Esophagus muscularis mucosa (tissue), 4 donors: ENCODE results near the gene HPCA. TPM values are rescaled to one million over a fixed set of nuclear protein-coding genes. Genes with fewer than 3 reads are reported as not detected.

Experiments
- DNase-seq: peaks from one replicate; pipeline ENCODE4 v3.0.0-alpha.2; 2017; ENCODE audit errors: extremely low spot score
- H3K27ac ChIP-seq, 4 donors: fragments of 200-600 bp; sonication (generic); replicated peaks in 1 of 4; 1 replicate in 3 of 4; 2 replicates in 1 of 4; pipeline ENCODE4 v1.5.1; 2016 to 2019; ENCODE audit warnings: mild to moderate bottlenecking in 1 of 4
- H3K27me3 ChIP-seq, 4 donors: fragments of 200-600 bp; sonication (generic); one replicate each; pipeline versions ENCODE4 v1.5.1 to v1.6.0; 2016 to 2019
- H3K36me3 ChIP-seq, 4 donors: fragments of 200-600 bp; sonication (generic); one replicate each; pipeline ENCODE4 v1.5.1; 2016 to 2019
- H3K4me1 ChIP-seq, 4 donors: fragments of 200-600 bp; sonication (generic); one replicate each; pipeline ENCODE4 v1.5.1; 2016 to 2019
- H3K4me3 ChIP-seq, 4 donors: fragments of 200-600 bp; sonication (generic); 1 replicate in 2 of 4; 2 replicates in 2 of 4; pipeline ENCODE4 v1.5.1; 2016 to 2019; ENCODE audit warnings: mild to moderate bottlenecking in 4 of 4, moderate library complexity in 1 of 4
- H3K9me3 ChIP-seq, 4 donors: fragments of 200-600 bp; sonication (generic); 1 replicate in 3 of 4; 2 replicates in 1 of 4; pipeline ENCODE4 v1.5.1; 2016 to 2019
- CTCF ChIP-seq, 3 experiments: fragments of 200-600 bp in 2 of 3; fragments of 450-650 bp in 1 of 3; sonication (generic) in 2 of 3; IDR thresholded peaks; one replicate each; pipeline ENCODE4 v1.5.1; 2017 to 2019; ENCODE audit warnings: antibody characterized with exemption in 3 of 3, mild to moderate bottlenecking in 2 of 3, moderate library complexity in 1 of 3
- EP300 ChIP-seq: sonication (generic); formaldehyde crosslinking; IDR thresholded peaks from one replicate; pipeline ENCODE4 v1.6.1; 2017; ENCODE audit warnings: antibody characterized with exemption
- POLR2A ChIP-seq: fragments of 450-650 bp; IDR thresholded peaks from one replicate; pipeline ENCODE4 v1.6.1; 2017; ENCODE audit warnings: antibody characterized with exemption, moderate library complexity, mild to moderate bottlenecking, low read depth
- POLR2AphosphoS5 ChIP-seq, 2 donors: sonication (generic); formaldehyde crosslinking; IDR thresholded peaks; one replicate each; pipeline ENCODE4 v1.6.1; 2017; ENCODE audit warnings: antibody characterized with exemption in 2 of 2
- WGBS: methylation state at CpG from one replicate; pipeline ENCODE4 v1.1.5; 2018; 5-methylcytosine and 5-hydroxymethylcytosine counted together
- intact Hi-C: fragments of 100-400 bp; cut with DNase I; formaldehyde crosslinking; loops from one replicate; pipeline ENCODE4 v1.15.1; 2023
- total RNA-seq, 4 donors: library from RNA; depleted of rRNA; stranded (reverse); fragments of >200 nt; gene quantifications; one replicate each; pipeline versions ENCODE4 v1.1.0 to v1.2.1, GENCODE V29; 2016

The HPCA gene
- total RNA-seq, 4 donors from 2014 or later: 0.23 TPM; not detected in 3

GRCh38 chr1:32867151-32867550 lies 19.1 kb upstream of the HPCA start:
- TF ChIP-seq POLR2A: no peak
- no peak for TF ChIP-seq CTCF (IDR thresholded peaks at IDR 0.05)
- TF ChIP-seq POLR2AphosphoS5 (IDR thresholded peaks at IDR 0.05): no peak
- no peak for TF ChIP-seq EP300
- 91% methylated on average over 5 of the region's 5 CpGs for WGBS
- Histone ChIP-seq H3K4me1 (peaks cover 33 to 51% (median 50%) of the 10 kb centered on the region in 4 donors), H3K27me3 (peaks cover 0 to 6% (median 0%) of the 10 kb centered on the region in 4 donors), H3K36me3 (peaks cover 4 to 30% (median 28%) of the 10 kb centered on the region in 4 donors), H3K9me3 (no peaks in the 10 kb centered on the region), H3K27ac (no peak overlapping the region), H3K4me3 (no peak overlapping the region)
- peak; percentile 91 for DNase-seq
- intact Hi-C loops: no loop called here

- no peak overlapping the region for H3K27ac ChIP-seq
- peaks cover 4 to 27% (median 23%) of the 10 kb centered on the region in 4 donors for H3K36me3 ChIP-seq
- H3K27me3 ChIP-seq: peaks cover 0 to 6% (median 0%) of the 10 kb centered on the region in 4 donors
- no peak for TF ChIP-seq EP300
- no peak for TF ChIP-seq POLR2AphosphoS5 (IDR thresholded peaks at IDR 0.05)
- TF ChIP-seq POLR2A: no peak
- TF ChIP-seq CTCF (IDR thresholded peaks at IDR 0.05): no peak
- intact Hi-C loops: no loop called here
- DNase-seq: peak; percentile 77
- H3K4me1 ChIP-seq: peaks cover 36 to 53% (median 51%) of the 10 kb centered on the region in 4 donors
- H3K4me3 ChIP-seq: no peak overlapping the region
- WGBS: 91% methylated on average over 7 of the region's 7 CpGs
- no peaks in the 10 kb centered on the region for H3K9me3 ChIP-seq
These were observed 18.6 kb upstream of the HPCA start for GRCh38 chr1:32867671-32868070.

GRCh38 chr1:32868085-32868484 lies 18.2 kb upstream of the HPCA start:
- intact Hi-C loops: no loop called here
- TF ChIP-seq POLR2AphosphoS5 (IDR thresholded peaks at IDR 0.05): no peak
- no peak for TF ChIP-seq EP300
- no peak for TF ChIP-seq POLR2A
- no peak for TF ChIP-seq CTCF (IDR thresholded peaks at IDR 0.05)
- peaks cover 4 to 23% (median 18%) of the 10 kb centered on the region in 4 donors for H3K36me3 ChIP-seq
- H3K4me1 ChIP-seq: peaks cover 39 to 57% (median 54%) of the 10 kb centered on the region in 4 donors
- WGBS: 92% methylated on average over 13 of the region's 13 CpGs
- no peak overlapping the region for H3K27ac ChIP-seq
- no peaks in the 10 kb centered on the region for H3K9me3 ChIP-seq
- DNase-seq: peak; percentile 74
- peaks cover 0 to 6% (median 0%) of the 10 kb centered on the region in 4 donors for H3K27me3 ChIP-seq
- no peak overlapping the region for H3K4me3 ChIP-seq

GRCh38 chr1:32868806-32869455 lies 17.4 kb upstream of the HPCA start:
- no peaks in the 10 kb centered on the region for H3K9me3 ChIP-seq
- DNase-seq: no peak
- WGBS: 89% methylated on average over 9 of the region's 9 CpGs
- no peak overlapping the region for H3K4me3 ChIP-seq
- H3K27ac ChIP-seq: peak overlapping the region in 1 of 4 donors; percentile 63
- TF ChIP-seq POLR2AphosphoS5 (IDR thresholded peaks at IDR 0.05) (no peak), POLR2A (no peak), EP300 (no peak), CTCF (IDR thresholded peaks at IDR 0.05) (no peak)
- intact Hi-C loops: no loop called here
- H3K4me1 ChIP-seq: peaks cover 39 to 58% (median 55%) of the 10 kb centered on the region in 4 donors
- peaks cover 4 to 17% (median 13%) of the 10 kb centered on the region in 4 donors for H3K36me3 ChIP-seq
- H3K27me3 ChIP-seq: peaks cover 0 to 6% (median 0%) of the 10 kb centered on the region in 4 donors
